Measurements from ENCODE around the gene SQOR.
"Not testable (repeated sequence)": the region's sequence is repeated elsewhere in the genome, so short reads cannot be mapped to it uniquely, and the experiment has no call there.

Gene SQOR

GRCh38 chr15:45631776-45632175, 3.1 kb upstream of the SQOR start:
- DNase-seq (ENCODE audit: low read depth), result no peak

- peak; percentile 39 for DNase-seq (ENCODE audit: low read depth)
Measured at GRCh38 chr15:45635191-45635638, 386 bp downstream of the SQOR start.

GRCh38 chr15:45635763-45636292, 999 bp downstream of the SQOR start:
- DNase-seq (ENCODE audit: low read depth), result no peak

GRCh38 chr15:45637141-45637540, 2.3 kb downstream of the SQOR start:
- DNase-seq (ENCODE audit: low read depth), result no peak

GRCh38 chr15:45637552-45638033, 2.8 kb downstream of the SQOR start:
- DNase-seq (ENCODE audit: low read depth), result peak; percentile 39

GRCh38 chr15:45640616-45641015, 5.8 kb downstream of the SQOR start:
- DNase-seq (ENCODE audit: low read depth), result no peak

GRCh38 chr15:45641374-45641781, 6.5 kb downstream of the SQOR start:
- DNase-seq (ENCODE audit: low read depth), result no peak

- DNase-seq (ENCODE audit: low read depth), result no peak
Measured at GRCh38 chr15:45641999-45642932, 7.4 kb downstream of the SQOR start.

- DNase-seq (ENCODE audit: low read depth), result no peak
Measured at GRCh38 chr15:45644437-45644836, 9.6 kb downstream of the SQOR start.

- DNase-seq (ENCODE audit: low read depth), result no peak
Measured at GRCh38 chr15:45645026-45645980, 10.5 kb downstream of the SQOR start.

- DNase-seq (ENCODE audit: low read depth), result no peak
Measured at GRCh38 chr15:45646220-45646619, 11.4 kb downstream of the SQOR start.

GRCh38 chr15:45647828-45648227, 13.0 kb downstream of the SQOR start:
- DNase-seq (ENCODE audit: low read depth), result no peak

GRCh38 chr15:45648521-45649200, 13.8 kb downstream of the SQOR start:
- no peak for DNase-seq (ENCODE audit: low read depth)

- DNase-seq (ENCODE audit: low read depth), result not testable (repeated sequence)
Measured at GRCh38 chr15:45650007-45650406, 15.2 kb downstream of the SQOR start.

- no peak for DNase-seq (ENCODE audit: low read depth)
Measured at GRCh38 chr15:45650889-45651525, 16.2 kb downstream of the SQOR start.

- DNase-seq (ENCODE audit: low read depth), result no peak
Measured at GRCh38 chr15:45653702-45654424, 19.0 kb downstream of the SQOR start.

- no peak for DNase-seq (ENCODE audit: low read depth)
Measured at GRCh38 chr15:45654749-45655148, 19.9 kb downstream of the SQOR start.

GRCh38 chr15:45657254-45657653, 22.4 kb downstream of the SQOR start:
- DNase-seq (ENCODE audit: low read depth), result no peak

- DNase-seq (ENCODE audit: low read depth), result no peak
Measured at GRCh38 chr15:45657764-45658545, 23.1 kb downstream of the SQOR start.

Data from stimulated activated CD4-positive, alpha-beta T cell treated with anti-CD3 and anti-CD28 coated beads, Interleukin-2, amount 100 ng/mL, for 4 hours (primary cell).